Neural cell (in vitro differentiated cells): ENCODE data around the gene FHDC1. TPM values are rescaled to one million over a fixed set of nuclear protein-coding genes. Genes with fewer than 3 reads are reported as not detected.

Experiments used
- H2AFZ ChIP-seq: fragments of 200-600, 300-800 bp; sonication (generic), shearing (Covaris generic); 2 replicates; pipeline ENCODE4 v1.6.0; 2014; ENCODE audit warnings: low read depth, mild to moderate bottlenecking, antibody characterized with exemption, low read length, moderate library complexity
- H3F3A ChIP-seq: fragments of 200-600 bp; shearing (Covaris generic); 2 replicates; pipeline ENCODE4 v1.6.1; 2016; ENCODE audit warnings: mild to moderate bottlenecking, moderate library complexity, mixed read lengths, antibody characterized with exemption, low read length; ENCODE audit not compliant: insufficient read depth, poor library complexity, severe bottlenecking
- H3K27ac ChIP-seq: fragments of 200-600, 300-800 bp; sonication (generic), shearing (Covaris generic); 2 replicates; pipeline ENCODE4 v1.5.1; 2014; ENCODE audit warnings: mild to moderate bottlenecking, low read length, moderate library complexity
- H3K27me3 ChIP-seq: fragments of 300-800, 200-600 bp; sonication (generic), shearing (Covaris generic); 2 replicates; pipeline ENCODE4 v1.6.0; 2014; ENCODE audit warnings: mild to moderate bottlenecking, low read depth, low read length, moderate library complexity; ENCODE audit not compliant: insufficient read depth
- H3K36me3 ChIP-seq: fragments of 300-800, 200-600 bp; sonication (generic), shearing (Covaris generic); 2 replicates; pipeline ENCODE4 v1.5.1; 2014; ENCODE audit warnings: mild to moderate bottlenecking, antibody characterized with exemption, low read length, moderate library complexity; ENCODE audit not compliant: insufficient read depth
- H3K4me2 ChIP-seq: fragments of 300-800, 200-600 bp; sonication (generic), shearing (Covaris generic); 2 replicates; pipeline ENCODE4 v1.6.0; 2014; ENCODE audit warnings: mild to moderate bottlenecking, low read length
- H3K4me3 ChIP-seq: fragments of 300-800, 200-600 bp; sonication (generic), shearing (Covaris generic); 2 replicates; pipeline ENCODE4 v1.5.1; 2014; ENCODE audit warnings: mild to moderate bottlenecking, low read length, moderate library complexity
- H3K79me2 ChIP-seq: fragments of 200-600 bp; shearing (Covaris generic); replicated peaks from 2 replicates; pipeline ENCODE4 v1.6.0; 2014; ENCODE audit warnings: mild to moderate bottlenecking, low read length, moderate library complexity; ENCODE audit not compliant: insufficient read depth
- H3K9ac ChIP-seq: fragments of 300-800, 200-600 bp; sonication (generic), shearing (Covaris generic); 2 replicates; pipeline ENCODE4 v1.6.1; 2016; ENCODE audit warnings: mild to moderate bottlenecking, low read length, mixed read lengths
- H3K9me2 ChIP-seq: fragments of 200-600 bp; shearing (Covaris generic); 2 replicates; pipeline ENCODE4 v1.6.1; 2016; ENCODE audit warnings: mild to moderate bottlenecking, low read length, mixed read lengths; ENCODE audit not compliant: insufficient read depth
- H3K9me3 ChIP-seq: fragments of 200-600, 300-800 bp; sonication (generic), shearing (Covaris generic); 2 replicates; pipeline ENCODE4 v1.6.1; 2016; ENCODE audit warnings: mild to moderate bottlenecking, mixed run types, low read length, moderate library complexity, mixed read lengths
- H4K20me1 ChIP-seq: fragments of 200-600 bp; shearing (Covaris generic); 2 replicates; pipeline ENCODE4 v1.6.1; 2016; ENCODE audit warnings: mild to moderate bottlenecking, mixed run types; ENCODE audit not compliant: insufficient read depth
- CTCF ChIP-seq: fragments of 450-650 bp; IDR thresholded peaks from 2 replicates; pipeline ENCODE4 v1.5.1; 2014; ENCODE audit warnings: antibody characterized with exemption, mild to moderate bottlenecking, moderate library complexity; ENCODE audit not compliant: poor library complexity, severe bottlenecking
- EP300 ChIP-seq: fragments of 450-650 bp; conservative IDR thresholded peaks from 2 replicates; pipeline ENCODE4 v1.6.1; 2014; ENCODE audit warnings: antibody characterized with exemption, mild to moderate bottlenecking, moderate library complexity; ENCODE audit not compliant: poor library complexity, severe bottlenecking
- EZH2 ChIP-seq: fragments of 200-600, 300-800 bp; shearing (Covaris generic), sonication (generic); IDR thresholded peaks from 2 replicates; pipeline ENCODE4 v1.6.1; 2014; ENCODE audit warnings: antibody characterized with exemption, low read length, borderline replicate concordance, mild to moderate bottlenecking; ENCODE audit not compliant: insufficient read depth, poor library complexity, severe bottlenecking
- MXI1 ChIP-seq: fragments of 450-650 bp; conservative IDR thresholded peaks from 2 replicates; pipeline ENCODE4 v1.6.1; 2014; ENCODE audit warnings: antibody characterized with exemption, mild to moderate bottlenecking; ENCODE audit not compliant: poor library complexity, severe bottlenecking
- POLR2AphosphoS5 ChIP-seq: IDR thresholded peaks from 2 replicates; pipeline ENCODE4 v1.6.1; 2012
- RAD21 ChIP-seq: fragments of 450-650 bp; conservative IDR thresholded peaks from 2 replicates; pipeline ENCODE4 v1.6.1; 2014; ENCODE audit warnings: antibody characterized with exemption, mild to moderate bottlenecking, moderate library complexity
- REST ChIP-seq: IDR thresholded peaks from 2 replicates; pipeline ENCODE4 v1.6.1; 2012; ENCODE audit warnings: borderline replicate concordance
- SMC3 ChIP-seq: fragments of 450-650 bp; conservative IDR thresholded peaks from 2 replicates; pipeline ENCODE4 v1.6.1; 2014; ENCODE audit warnings: antibody characterized with exemption, mild to moderate bottlenecking, moderate library complexity; ENCODE audit not compliant: poor library complexity
- TAF1 ChIP-seq: IDR thresholded peaks from 2 replicates; pipeline ENCODE4 v1.6.1; 2012; ENCODE audit warnings: low read depth
- polyA plus RNA-seq: library from polyadenylated mRNA; depleted of rRNA; stranded (reverse); fragments of >200 nt; gene quantifications from 2 replicates; pipeline ENCODE4 v1.2.3, GENCODE V29; 2014

FHDC1 gene
- polyA plus RNA-seq, 1 donor from 2014 or later, result 11.4 TPM

- no peaks in the 10 kb centered on the region for H3K27me3 ChIP-seq
- H3K4me2 ChIP-seq, result no peak overlapping the region
- no peak overlapping the region for H3K9ac ChIP-seq
- H2AFZ ChIP-seq, result no peak overlapping the region
- no peaks in the 10 kb centered on the region for H3K9me2 ChIP-seq
- H3K36me3 ChIP-seq, result no peaks in the 10 kb centered on the region
- no peak overlapping the region for H3K27ac ChIP-seq
- H3K9me3 ChIP-seq, result peaks cover 2% of the 10 kb centered on the region
- H3F3A ChIP-seq, result no peaks in the 10 kb centered on the region
- no peak overlapping the region for H3K4me3 ChIP-seq
- no peaks in the 10 kb centered on the region for H3K79me2 ChIP-seq
- no peaks in the 10 kb centered on the region for H4K20me1 ChIP-seq
- TF ChIP-seq EP300 (no peak), CTCF (no peak), MXI1 (no peak), POLR2AphosphoS5 (no peak), SMC3 (no peak), REST (no peak), RAD21 (no peak), EZH2 (no peak), TAF1 (no peak)
These were observed 87.0 kb downstream of the FHDC1 start for GRCh38 chr4:153023139-153023538.

- Histone ChIP-seq H3K4me3 (no peak overlapping the region), H4K20me1 (no peaks in the 10 kb centered on the region), H3F3A (no peaks in the 10 kb centered on the region), H3K9ac (no peak overlapping the region), H3K9me3 (peaks cover 4% of the 10 kb centered on the region), H3K79me2 (no peaks in the 10 kb centered on the region), H3K4me2 (no peak overlapping the region), H3K27ac (no peak overlapping the region), H3K36me3 (no peaks in the 10 kb centered on the region), H3K9me2 (no peaks in the 10 kb centered on the region), H2AFZ (no peak overlapping the region), H3K27me3 (no peaks in the 10 kb centered on the region)
- TF ChIP-seq SMC3 (no peak), EZH2 (no peak), CTCF (no peak), RAD21 (no peak), EP300 (no peak), TAF1 (no peak), REST (no peak), MXI1 (no peak), POLR2AphosphoS5 (no peak)
These were observed 87.7 kb downstream of the FHDC1 start for GRCh38 chr4:153023692-153024394.
